Common myeloid progenitor, CD34-positive (primary cell): ENCODE data around the gene TM4SF20.
"Not testable (repeated sequence)": the region's sequence is repeated elsewhere in the genome, so short reads cannot be mapped to it uniquely, and the experiment has no call there.

ENCODE experiments used
- CTCF ChIA-PET: fragments of 350-600 bp; sonication (Branson Sonifier 250); formaldehyde crosslinking; loops from one replicate; lab custom pipeline; 2021; ENCODE audit warnings: antibody characterized with exemption; lab: Charles Lee
- POLR2A ChIA-PET: fragments of 350-600 bp; sonication (Branson Sonifier 250); formaldehyde crosslinking; loops from one replicate; lab custom pipeline; 2021; ENCODE audit warnings: antibody characterized with exemption; lab: Charles Lee
- DNase-seq, 3 donors: peaks; one replicate each; pipeline versions ENCODE4 v3.0.0 to v3.0.0-alpha.2; 2013
- H3K27ac ChIP-seq, 2 experiments: 1 replicate in 1 of 2; 2 replicates in 1 of 2; pipeline ENCODE4 v1.7.0; 2013; ENCODE audit warnings: inconsistent platforms in 2 of 2, low read length in 2 of 2, mild to moderate bottlenecking in 2 of 2, low read depth in 1 of 2, moderate library complexity in 1 of 2; ENCODE audit not compliant: severe bottlenecking in 2 of 2, insufficient read depth in 1 of 2, poor library complexity in 1 of 2
- H3K27me3 ChIP-seq, 5 experiments: replicated peaks in 2 of 5; 1 replicate in 3 of 5; 2 replicates in 2 of 5; pipeline versions ENCODE4 v1.6.1 to v1.7.0; 2013; ENCODE audit warnings: low read length in 4 of 5, mild to moderate bottlenecking in 2 of 5, moderate library complexity in 2 of 5, inconsistent platforms in 1 of 5; ENCODE audit not compliant: insufficient read depth in 5 of 5, control insufficient read depth in 4 of 5
- H3K36me3 ChIP-seq, 4 experiments: 1 replicate in 2 of 4; 2 replicates in 2 of 4; pipeline versions ENCODE4 v1.6.1 to v1.7.0; 2013; ENCODE audit warnings: low read length in 3 of 4, control low read depth in 1 of 4, mild to moderate bottlenecking in 1 of 4; ENCODE audit not compliant: control insufficient read depth in 4 of 4, insufficient read depth in 4 of 4
- H3K4me1 ChIP-seq, 4 experiments: 1 replicate in 3 of 4; 2 replicates in 1 of 4; pipeline versions ENCODE4 v1.6.1 to v1.7.1; 2013; ENCODE audit warnings: low read length in 3 of 4, mild to moderate bottlenecking in 3 of 4, control low read depth in 1 of 4, inconsistent platforms in 1 of 4, moderate library complexity in 1 of 4; ENCODE audit not compliant: control insufficient read depth in 4 of 4, insufficient read depth in 4 of 4; ENCODE audit errors: control extremely low read depth in 1 of 4
- H3K4me3 ChIP-seq, 7 experiments: 1 replicate in 4 of 7; 2 replicates in 3 of 7; pipeline versions ENCODE4 v1.5.1 to v1.7.0; 2013; ENCODE audit warnings: mild to moderate bottlenecking in 7 of 7, low read length in 6 of 7, moderate library complexity in 6 of 7, inconsistent platforms in 2 of 7, low read depth in 2 of 7, control low read depth in 1 of 7; ENCODE audit not compliant: insufficient read depth in 4 of 7, control insufficient read depth in 1 of 7; ENCODE audit errors: extremely low read depth in 1 of 7
- H3K9me3 ChIP-seq, 5 experiments: 1 replicate in 4 of 5; 2 replicates in 1 of 5; pipeline versions ENCODE4 v1.6.1 to v1.7.1; 2013; ENCODE audit warnings: low read length in 4 of 5, mild to moderate bottlenecking in 2 of 5, inconsistent platforms in 1 of 5, low read depth in 1 of 5, moderate library complexity in 1 of 5; ENCODE audit not compliant: control insufficient read depth in 4 of 5, insufficient read depth in 2 of 5; ENCODE audit errors: control extremely low read depth in 1 of 5
- WGBS: methylation state at CpG from one replicate; pipeline ENCODE4 v1.1.5; 2013; ENCODE audit not compliant: insufficient coverage; 5-methylcytosine and 5-hydroxymethylcytosine counted together

TM4SF20 gene

GRCh38 chr2:227366769-227367426, 12.2 kb downstream of the TM4SF20 start:
- no peak for DNase-seq
- Histone ChIP-seq H3K36me3 (no peaks in the 10 kb centered on the region), H3K9me3 (no peaks in the 10 kb centered on the region), H3K4me3 (no peak overlapping the region), H3K27me3 (no peaks in the 10 kb centered on the region), H3K4me1 (peaks cover 0 to 14% (median 0%) of the 10 kb centered on the region in 4 experiments), H3K27ac (no peak overlapping the region)
- ChIA-PET CTCF (no interaction called here), POLR2A (no interaction called here)
- WGBS, result 85% methylated on average over 6 of the region's 11 CpGs

- DNase-seq, result no peak
- Histone ChIP-seq H3K4me1 (peaks cover 0 to 12% (median 0%) of the 10 kb centered on the region in 4 experiments), H3K9me3 (no peaks in the 10 kb centered on the region), H3K36me3 (peaks cover 0 to under 1% (median 0%) of the 10 kb centered on the region in 4 experiments), H3K4me3 (no peak overlapping the region), H3K27me3 (no peaks in the 10 kb centered on the region), H3K27ac (no peak overlapping the region)
- ChIA-PET CTCF (no interaction called here), POLR2A (no interaction called here)
- no CpG with 5 or more reads among the region's 3 CpGs for WGBS
Measured at GRCh38 chr2:227365833-227366232, 13.3 kb downstream of the TM4SF20 start.

- H3K4me1 ChIP-seq, result peaks cover 0 to 10% (median 0%) of the 10 kb centered on the region in 4 experiments
- H3K27ac ChIP-seq, H3K9me3 ChIP-seq, POLR2A ChIA-PET, CTCF ChIA-PET, H3K4me3 ChIP-seq, H3K27me3 ChIP-seq, DNase-seq, H3K36me3 ChIP-seq: not testable (repeated sequence)
- WGBS, result 98% methylated on average over 11 of the region's 11 CpGs
Measured at GRCh38 chr2:227364585-227365263, 14.4 kb downstream of the TM4SF20 start.

- peaks cover 0 to 9% (median 0%) of the 10 kb centered on the region in 4 experiments for H3K4me1 ChIP-seq
- CTCF ChIA-PET, result interaction anchor here (1.4 kb wide), 1 partner anchor 402 kb away, joined by 6 read pairs; no protein-coding TSS in a partner anchor
- peak in 2 of 3 donors; percentile 23 to 34 for DNase-seq
- WGBS, result 79% methylated on average over 5 of the region's 6 CpGs
- H3K36me3 ChIP-seq, result peaks cover 5 to 14% (median 7%) of the 10 kb centered on the region in 4 experiments
- H3K27me3 ChIP-seq, result no peaks in the 10 kb centered on the region
- no peaks in the 10 kb centered on the region for H3K9me3 ChIP-seq
- H3K27ac ChIP-seq, result no peak overlapping the region
- POLR2A ChIA-PET, result no interaction called here
- no peak overlapping the region for H3K4me3 ChIP-seq
Measured at GRCh38 chr2:227363756-227364155, 15.3 kb downstream of the TM4SF20 start.

GRCh38 chr2:227360351-227360750, 18.8 kb downstream of the TM4SF20 start:
- Histone ChIP-seq H3K9me3 (no peaks in the 10 kb centered on the region), H3K4me3 (no peak overlapping the region), H3K27ac (no peak overlapping the region), H3K27me3 (no peaks in the 10 kb centered on the region), H3K36me3 (peaks cover 18 to 44% (median 27%) of the 10 kb centered on the region in 4 experiments), H3K4me1 (no peaks in the 10 kb centered on the region)
- no peak for DNase-seq
- ChIA-PET POLR2A (no interaction called here), CTCF (interaction anchor here (0.5 to 1.9 kb wide), 2 partner anchors 12 to 376 kb away, joined by 3 to 5 read pairs; no protein-coding TSS in a partner anchor)
- WGBS, result 94% methylated on average over 2 of the region's 5 CpGs

- CTCF ChIA-PET, result interaction anchor here (0.7 to 1.2 kb wide), 3 partner anchors 10 to 257 kb away, joined by 4 to 5 read pairs (median 4); no protein-coding TSS in a partner anchor
- WGBS, result 64% methylated on average over 3 of the region's 4 CpGs
- H3K27ac ChIP-seq, result no peak overlapping the region
Measured at GRCh38 chr2:227351639-227352038, 27.5 kb downstream of the TM4SF20 start.

More at GRCh38 chr2:227351639-227352038, 27.5 kb downstream of the TM4SF20 start:
- no peaks in the 10 kb centered on the region for H3K9me3 ChIP-seq
- peaks cover 0 to 4% (median 0%) of the 10 kb centered on the region in 4 experiments for H3K4me1 ChIP-seq
- H3K4me3 ChIP-seq, result no peak overlapping the region
- H3K36me3 ChIP-seq, result peaks cover 19 to 47% (median 31%) of the 10 kb centered on the region in 4 experiments
- no peak for DNase-seq
- POLR2A ChIA-PET, result no interaction called here
- no peaks in the 10 kb centered on the region for H3K27me3 ChIP-seq
